Measurements from ENCODE around the gene PGAP6. TPM values are rescaled to one million over a fixed set of nuclear protein-coding genes. Genes with fewer than 3 reads are reported as not detected.
"Not testable (repeated sequence)": the region's sequence is repeated elsewhere in the genome, so short reads cannot be mapped to it uniquely, and the experiment has no call there.

Gene PGAP6
- total RNA-seq, 3 donors from 2014 or later: 24.5 to 49.5 (median 36.7) TPM

DNA sequence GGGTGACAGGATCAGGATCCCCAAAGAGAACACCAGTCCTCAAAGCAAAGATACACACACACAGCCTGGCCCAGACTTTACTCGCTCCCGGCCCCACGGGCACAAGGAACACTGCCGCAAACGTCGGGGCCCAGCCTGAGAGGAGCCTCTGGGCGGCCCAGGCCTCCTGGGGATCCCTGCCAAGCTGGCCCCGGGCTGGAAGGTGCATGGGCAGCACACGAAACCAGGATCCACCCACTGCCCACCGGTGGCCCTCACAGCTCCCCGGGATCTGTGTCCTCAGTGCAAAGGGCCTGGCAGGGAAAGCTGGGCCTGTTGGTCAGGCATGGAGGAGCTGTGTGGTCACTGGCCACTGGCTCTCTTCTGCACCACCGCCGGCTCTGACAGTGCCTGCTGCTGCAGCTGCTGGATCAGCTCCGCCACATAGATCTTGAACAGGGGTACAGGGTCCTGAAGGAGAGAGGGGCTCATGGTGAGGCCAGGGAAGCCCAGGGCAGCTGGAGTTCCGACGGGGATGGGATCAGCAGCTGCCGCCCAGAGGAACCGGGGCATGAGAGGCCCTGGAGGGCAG, 14.4 kb downstream of the PGAP6 start:
- Histone ChIP-seq H3K27me3 (peaks cover 0 to 12% of the 10 kb centered on the region in 2 donors), H3K4me1 (peaks cover 0 to 6% of the 10 kb centered on the region in 2 donors), H3K9me3 (no peaks in the 10 kb centered on the region), H3K27ac (no peak overlapping the region), H3K36me3 (peaks cover 7% of the 10 kb centered on the region), H3K4me3 (no peak overlapping the region)
- intact Hi-C loops (cut with DNase I; ENCODE audit: low total_unique reads): no loop called here
- DNase-seq (ENCODE audit: low spot score in 2 of 2): no peak
- no peak for TF ChIP-seq POLR2AphosphoS5 (IDR thresholded peaks at IDR 0.05)

DNA sequence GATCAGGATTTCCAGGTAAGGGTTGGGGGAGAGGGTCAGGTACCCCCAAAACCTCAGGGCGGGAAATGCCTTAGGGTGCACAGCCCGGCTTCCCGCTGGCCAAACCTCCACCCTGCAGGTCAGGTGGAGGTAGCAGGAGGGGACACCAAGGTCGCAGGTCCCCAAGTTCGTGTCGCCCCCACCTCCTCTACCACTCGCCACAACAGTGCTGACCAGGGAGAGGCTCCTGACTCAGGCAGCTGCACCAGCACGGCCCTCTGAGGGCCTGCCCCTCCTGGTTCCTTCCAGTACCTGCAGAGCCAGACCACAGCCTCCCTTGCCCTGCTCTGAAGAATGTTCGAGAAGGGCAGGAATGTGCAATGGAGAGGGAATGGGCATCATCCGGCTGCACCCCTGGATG, 15.3 kb downstream of the PGAP6 start:
- Histone ChIP-seq H3K36me3 (peaks cover 7% of the 10 kb centered on the region), H3K4me1 (peaks cover 0 to 6% of the 10 kb centered on the region in 2 donors), H3K4me3 (no peak overlapping the region), H3K9me3 (no peaks in the 10 kb centered on the region), H3K27me3 (peaks cover 0 to 12% of the 10 kb centered on the region in 2 donors), H3K27ac (no peak overlapping the region)
- DNase-seq (ENCODE audit: low spot score in 2 of 2): no peak
- intact Hi-C loops (cut with DNase I; ENCODE audit: low total_unique reads): no loop called here
- TF ChIP-seq CTCF (IDR thresholded peaks at IDR 0.05): no peak
- no peak for TF ChIP-seq POLR2AphosphoS5 (IDR thresholded peaks at IDR 0.05)
- no peak for TF ChIP-seq POLR2A (IDR thresholded peaks at IDR 0.05)

- Histone ChIP-seq H3K4me3 (no peak overlapping the region), H3K9me3 (no peaks in the 10 kb centered on the region), H3K27ac (no peak overlapping the region), H3K36me3 (peaks cover 7% of the 10 kb centered on the region), H3K4me1 (peaks cover 0 to 4% of the 10 kb centered on the region in 2 donors), H3K27me3 (peaks cover 0 to 12% of the 10 kb centered on the region in 2 donors)
- DNase-seq (ENCODE audit: low spot score in 2 of 2): no peak
- TF ChIP-seq POLR2AphosphoS5 (IDR thresholded peaks at IDR 0.05) (no peak), POLR2A (IDR thresholded peaks at IDR 0.05) (no peak), CTCF (IDR thresholded peaks at IDR 0.05) (no peak)
- intact Hi-C loops (cut with DNase I; ENCODE audit: low total_unique reads): loop anchor here (5.0 kb wide), 1 partner anchor 258 kb away; no protein-coding TSS in a partner anchor
These were observed 16.9 kb downstream of the PGAP6 start for GRCh38 chr16:364595-365491.

DNA sequence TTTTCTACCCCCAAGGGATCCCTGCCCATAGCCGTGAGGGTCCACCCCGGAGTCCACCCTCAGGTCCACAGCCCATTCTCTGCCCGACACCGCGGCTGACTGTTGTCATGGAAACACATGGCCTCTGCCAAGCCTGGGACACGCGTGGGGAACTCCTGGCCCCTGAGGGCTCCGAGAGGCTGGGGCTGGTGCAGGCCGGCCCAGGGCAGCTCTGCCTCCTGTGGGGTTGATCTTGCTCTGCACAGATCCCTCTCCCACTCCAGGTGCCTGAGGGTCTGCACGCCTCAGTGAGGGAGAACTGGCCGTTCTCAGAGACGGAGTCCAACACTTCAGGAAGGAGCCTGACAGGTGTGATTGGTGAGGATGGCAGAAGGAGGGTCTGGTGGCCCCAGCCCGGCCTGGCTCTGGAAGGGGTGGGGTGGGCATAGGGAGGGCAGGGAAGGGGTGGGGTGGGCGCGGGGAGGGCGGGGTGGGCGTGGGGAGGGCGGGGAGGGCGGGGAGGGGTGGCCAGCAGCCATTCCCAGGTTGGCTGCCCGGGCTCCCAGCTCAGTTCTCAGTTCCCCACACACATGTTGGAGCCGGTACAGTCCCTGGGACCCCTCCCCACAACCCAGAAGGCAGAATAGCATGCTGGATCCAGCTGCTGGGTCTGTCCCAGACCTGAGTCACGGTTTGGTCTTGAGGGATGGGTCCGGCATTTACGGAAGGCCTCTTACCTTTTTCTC, 17.9 kb downstream of the PGAP6 start:
- intact Hi-C loops (cut with DNase I; ENCODE audit: low total_unique reads): loop anchor here (5.0 kb wide), 1 partner anchor 257 kb away; no protein-coding TSS in a partner anchor
- no peaks in the 10 kb centered on the region for H3K9me3 ChIP-seq
- no peaks in the 10 kb centered on the region for H3K4me1 ChIP-seq
- H3K27ac ChIP-seq: no peak overlapping the region
- no peak overlapping the region for H3K4me3 ChIP-seq
- TF ChIP-seq POLR2A (IDR thresholded peaks at IDR 0.05): no peak
- TF ChIP-seq CTCF (IDR thresholded peaks at IDR 0.05): no peak
- TF ChIP-seq POLR2AphosphoS5 (IDR thresholded peaks at IDR 0.05): no peak
- peaks cover 7% of the 10 kb centered on the region for H3K36me3 ChIP-seq
- DNase-seq (ENCODE audit: low spot score in 2 of 2): no peak
- H3K27me3 ChIP-seq: peaks cover 0 to 12% of the 10 kb centered on the region in 2 donors

- Histone ChIP-seq H3K4me1 (no peaks in the 10 kb centered on the region), H3K36me3 (peaks cover 6% of the 10 kb centered on the region), H3K27me3 (peaks cover 0 to 12% of the 10 kb centered on the region in 2 donors), H3K9me3 (no peaks in the 10 kb centered on the region), H3K4me3 (no peak overlapping the region), H3K27ac (no peak overlapping the region)
- DNase-seq (ENCODE audit: low spot score in 2 of 2): no peak
- no peak for TF ChIP-seq CTCF (IDR thresholded peaks at IDR 0.05)
- no peak for TF ChIP-seq POLR2AphosphoS5 (IDR thresholded peaks at IDR 0.05)
- intact Hi-C loops (cut with DNase I; ENCODE audit: low total_unique reads): loop anchor here (5.0 kb wide), 1 partner anchor 256 kb away; no protein-coding TSS in a partner anchor
These were observed 18.5 kb downstream of the PGAP6 start for GRCh38 chr16:363110-363765.

- not testable (repeated sequence) for H3K4me3 ChIP-seq, H3K27ac ChIP-seq
- intact Hi-C loops (cut with DNase I; ENCODE audit: low total_unique reads): loop anchor here (5.0 kb wide), 1 partner anchor 255 kb away; no protein-coding TSS in a partner anchor
These were observed 19.1 kb downstream of the PGAP6 start for GRCh38 chr16:362702-362999.

More at GRCh38 chr16:362702-362999, 19.1 kb downstream of the PGAP6 start:
- not testable (repeated sequence) for DNase-seq (ENCODE audit: low spot score in 2 of 2); H3K9me3 ChIP-seq; H3K4me1 ChIP-seq; H3K36me3 ChIP-seq
- H3K27me3 ChIP-seq: peaks cover 0 to 12% of the 10 kb centered on the region in 2 donors

Data from breast epithelium (tissue), 4 donors.